ENCODE data around the gene EEF1AKMT2. TPM values are rescaled to one million over a fixed set of nuclear protein-coding genes. Genes with fewer than 3 reads are reported as not detected.
A peak's percentile ranks its signal among the peaks of the same experiment; 100 is the strongest.

EEF1AKMT2 gene
- total RNA-seq, 1 donor from 2014 or later, result 19.1 TPM

- H3K36me3 Mint-ChIP-seq (ENCODE audit: low read depth, unreplicated experiment), result peaks cover 12% of the 10 kb centered on the region
- H3K79me2 ChIP-seq (ENCODE audit: insufficient read depth, low read length), result peaks cover 48% of the 10 kb centered on the region
Measured at GRCh38 chr10:124735491-124736286, 56.0 kb downstream of the EEF1AKMT2 start.

GRCh38 chr10:124734311-124735166 lies 57.1 kb downstream of the EEF1AKMT2 start:
- Histone ChIP-seq H3K79me2 (ENCODE audit: insufficient read depth, low read length) (peaks cover 41% of the 10 kb centered on the region), H3K4me1 (ENCODE audit: insufficient read depth, low read length) (peaks cover 12% of the 10 kb centered on the region), H3K4me3 (ENCODE audit: insufficient read depth, low read depth, low read length) (no peak overlapping the region), H3K4me2 (ENCODE audit: low read length) (no peak overlapping the region), H4K20me1 (ENCODE audit: insufficient read depth, low read length) (peaks cover 74% of the 10 kb centered on the region), H3K27ac (ENCODE audit: low read depth, low read length) (no peak overlapping the region), H3K9me3 (ENCODE audit: insufficient read depth, low read depth, low read length) (no peaks in the 10 kb centered on the region), H3K27me3 (ENCODE audit: insufficient read depth, low read length) (no peaks in the 10 kb centered on the region), H3K36me3 (ENCODE audit: insufficient read depth, low read length) (no peaks in the 10 kb centered on the region), H2AFZ (ENCODE audit: low read depth, low read length) (no peak overlapping the region), H3K9ac (ENCODE audit: low read length) (no peak overlapping the region)
- peaks cover 4% of the 10 kb centered on the region for H3K27me3 Mint-ChIP-seq (ENCODE audit: low read depth, unreplicated experiment)
- peak overlapping the region; percentile 14 for H3K27ac Mint-ChIP-seq (ENCODE audit: unreplicated experiment)
- FAIRE-seq (no peak), DNase-seq (ENCODE audit: low read depth) (no peak)
- peaks cover 26% of the 10 kb centered on the region for H3K4me1 Mint-ChIP-seq (ENCODE audit: low read depth, unreplicated experiment)
- no peak overlapping the region for H3K4me3 Mint-ChIP-seq (ENCODE audit: unreplicated experiment)
- H3K9me3 Mint-ChIP-seq (ENCODE audit: unreplicated experiment), result no peaks in the 10 kb centered on the region
- peaks cover 12% of the 10 kb centered on the region for H3K36me3 Mint-ChIP-seq (ENCODE audit: low read depth, unreplicated experiment)
- TF ChIP-seq CTCF (IDR thresholded peaks at IDR 0.05; ENCODE audit: insufficient read depth, low read depth, low read length) (no peak), EZH2 (IDR thresholded peaks at IDR 0.05; ENCODE audit: insufficient read depth, low read length) (no peak)

More at GRCh38 chr10:124735491-124736286, 56.0 kb downstream of the EEF1AKMT2 start:
- Mint-ChIP-seq H3K27ac (ENCODE audit: unreplicated experiment) (no peak overlapping the region), H3K9me3 (ENCODE audit: unreplicated experiment) (no peaks in the 10 kb centered on the region), H3K4me1 (ENCODE audit: low read depth, unreplicated experiment) (peaks cover 37% of the 10 kb centered on the region), H3K4me3 (ENCODE audit: unreplicated experiment) (no peak overlapping the region), H3K27me3 (ENCODE audit: low read depth, unreplicated experiment) (no peaks in the 10 kb centered on the region)
- no peak for FAIRE-seq
- Histone ChIP-seq H4K20me1 (ENCODE audit: insufficient read depth, low read length) (peaks cover 85% of the 10 kb centered on the region), H3K4me2 (ENCODE audit: low read length) (no peak overlapping the region), H3K27ac (ENCODE audit: low read depth, low read length) (no peak overlapping the region), H3K4me3 (ENCODE audit: insufficient read depth, low read depth, low read length) (no peak overlapping the region), H3K9ac (ENCODE audit: low read length) (no peak overlapping the region), H3K36me3 (ENCODE audit: insufficient read depth, low read length) (no peaks in the 10 kb centered on the region), H2AFZ (ENCODE audit: low read depth, low read length) (no peak overlapping the region), H3K4me1 (ENCODE audit: insufficient read depth, low read length) (peaks cover 20% of the 10 kb centered on the region), H3K27me3 (ENCODE audit: insufficient read depth, low read length) (no peaks in the 10 kb centered on the region), H3K9me3 (ENCODE audit: insufficient read depth, low read depth, low read length) (no peaks in the 10 kb centered on the region)
- no peak for TF ChIP-seq EZH2 (IDR thresholded peaks at IDR 0.05; ENCODE audit: insufficient read depth, low read length)
- no peak for TF ChIP-seq CTCF (IDR thresholded peaks at IDR 0.05; ENCODE audit: insufficient read depth, low read depth, low read length)
- DNase-seq (ENCODE audit: low read depth), result no peak
